Neural cell (in vitro differentiated cells): Measurements from ENCODE around the gene PRSS21.

Source experiments
- CTCF ChIP-seq: fragments of 450-650 bp; IDR thresholded peaks from 2 replicates; pipeline ENCODE4 v1.5.1; 2014; ENCODE audit warnings: antibody characterized with exemption, mild to moderate bottlenecking, moderate library complexity; ENCODE audit not compliant: poor library complexity, severe bottlenecking
- EP300 ChIP-seq: fragments of 450-650 bp; conservative IDR thresholded peaks from 2 replicates; pipeline ENCODE4 v1.6.1; 2014; ENCODE audit warnings: antibody characterized with exemption, mild to moderate bottlenecking, moderate library complexity; ENCODE audit not compliant: poor library complexity, severe bottlenecking
- EZH2 ChIP-seq: fragments of 200-600, 300-800 bp; shearing (Covaris generic), sonication (generic); IDR thresholded peaks from 2 replicates; pipeline ENCODE4 v1.6.1; 2014; ENCODE audit warnings: antibody characterized with exemption, low read length, borderline replicate concordance, mild to moderate bottlenecking; ENCODE audit not compliant: insufficient read depth, poor library complexity, severe bottlenecking
- POLR2AphosphoS5 ChIP-seq: IDR thresholded peaks from 2 replicates; pipeline ENCODE4 v1.6.1; 2012
- RAD21 ChIP-seq: fragments of 450-650 bp; conservative IDR thresholded peaks from 2 replicates; pipeline ENCODE4 v1.6.1; 2014; ENCODE audit warnings: antibody characterized with exemption, mild to moderate bottlenecking, moderate library complexity
- SMC3 ChIP-seq: fragments of 450-650 bp; conservative IDR thresholded peaks from 2 replicates; pipeline ENCODE4 v1.6.1; 2014; ENCODE audit warnings: antibody characterized with exemption, mild to moderate bottlenecking, moderate library complexity; ENCODE audit not compliant: poor library complexity
- TAF1 ChIP-seq: IDR thresholded peaks from 2 replicates; pipeline ENCODE4 v1.6.1; 2012; ENCODE audit warnings: low read depth
- TF ChIP-seq, protein P1 (sequence below): IDR thresholded peaks from 2 replicates; pipeline ENCODE4 v1.6.1; 2012; ENCODE audit warnings: borderline replicate concordance

- no peak for TF ChIP-seq CTCF
- no peak for TF ChIP-seq EP300
- no peak for TF ChIP-seq SMC3
- no peak for TF ChIP-seq POLR2AphosphoS5
- TF ChIP-seq TAF1: no peak
- no peak for TF ChIP-seq EZH2
- TF ChIP-seq, protein P1, sequence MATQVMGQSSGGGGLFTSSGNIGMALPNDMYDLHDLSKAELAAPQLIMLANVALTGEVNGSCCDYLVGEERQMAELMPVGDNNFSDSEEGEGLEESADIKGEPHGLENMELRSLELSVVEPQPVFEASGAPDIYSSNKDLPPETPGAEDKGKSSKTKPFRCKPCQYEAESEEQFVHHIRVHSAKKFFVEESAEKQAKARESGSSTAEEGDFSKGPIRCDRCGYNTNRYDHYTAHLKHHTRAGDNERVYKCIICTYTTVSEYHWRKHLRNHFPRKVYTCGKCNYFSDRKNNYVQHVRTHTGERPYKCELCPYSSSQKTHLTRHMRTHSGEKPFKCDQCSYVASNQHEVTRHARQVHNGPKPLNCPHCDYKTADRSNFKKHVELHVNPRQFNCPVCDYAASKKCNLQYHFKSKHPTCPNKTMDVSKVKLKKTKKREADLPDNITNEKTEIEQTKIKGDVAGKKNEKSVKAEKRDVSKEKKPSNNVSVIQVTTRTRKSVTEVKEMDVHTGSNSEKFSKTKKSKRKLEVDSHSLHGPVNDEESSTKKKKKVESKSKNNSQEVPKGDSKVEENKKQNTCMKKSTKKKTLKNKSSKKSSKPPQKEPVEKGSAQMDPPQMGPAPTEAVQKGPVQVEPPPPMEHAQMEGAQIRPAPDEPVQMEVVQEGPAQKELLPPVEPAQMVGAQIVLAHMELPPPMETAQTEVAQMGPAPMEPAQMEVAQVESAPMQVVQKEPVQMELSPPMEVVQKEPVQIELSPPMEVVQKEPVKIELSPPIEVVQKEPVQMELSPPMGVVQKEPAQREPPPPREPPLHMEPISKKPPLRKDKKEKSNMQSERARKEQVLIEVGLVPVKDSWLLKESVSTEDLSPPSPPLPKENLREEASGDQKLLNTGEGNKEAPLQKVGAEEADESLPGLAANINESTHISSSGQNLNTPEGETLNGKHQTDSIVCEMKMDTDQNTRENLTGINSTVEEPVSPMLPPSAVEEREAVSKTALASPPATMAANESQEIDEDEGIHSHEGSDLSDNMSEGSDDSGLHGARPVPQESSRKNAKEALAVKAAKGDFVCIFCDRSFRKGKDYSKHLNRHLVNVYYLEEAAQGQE: no peak
- no peak for TF ChIP-seq RAD21
Measured at GRCh38 chr16:2816751-2817339, at the start of gene PRSS21.
